IMR-90 (cell line): ENCODE data around the gene B3GAT2. TPM values are rescaled to one million over a fixed set of nuclear protein-coding genes. Genes with fewer than 3 reads are reported as not detected.

Source experiments
- ATAC-seq: fragments of 200-7000 bp; cut with Tn5 transposase; 2 replicates; pipeline ENCODE4 v1.9.1; 2020; ENCODE audit warnings: low read depth, mild to moderate bottlenecking, moderate library complexity
- BruUV-seq: library from RNA; stranded (reverse); fragments of 400-500 nt; replicated peaks from 2 replicates; lab custom pipeline; 2021; lab: Mats Ljungman, UMichigan
- CTCF ChIA-PET: fragments of 300-600 bp; formaldehyde crosslinking; extraction: SDS; loops from one replicate; lab custom pipeline; 2021; ENCODE audit warnings: antibody characterized with exemption; lab: Yijun Ruan, JAX
- POLR2A ChIA-PET: fragments of 300-600 bp; sonication (Branson Sonifier 250); formaldehyde crosslinking; loops from one replicate; lab custom pipeline; 2022; ENCODE audit warnings: antibody characterized with exemption; ENCODE audit not compliant: unreplicated experiment; lab: Charles Lee
- DNase-seq: peaks from one replicate; pipeline ENCODE4 v3.0.0; 2013
- H2AFZ ChIP-seq: replicated peaks from 2 replicates; pipeline ENCODE3; 2013; ENCODE audit warnings: low read length, mild to moderate bottlenecking; ENCODE audit not compliant: poor library complexity
- H2AK5ac ChIP-seq: 2 replicates; pipeline ENCODE4 v1.6.1; 2013; ENCODE audit warnings: low read depth, low read length, inconsistent platforms
- H2AK9ac ChIP-seq: replicated peaks from 2 replicates; pipeline ENCODE3; 2013; ENCODE audit warnings: mild to moderate bottlenecking, low read depth, low read length, moderate library complexity; ENCODE audit not compliant: poor library complexity
- H2BK120ac ChIP-seq: 2 replicates; pipeline ENCODE4 v1.6.1; 2013; ENCODE audit warnings: low read depth, low read length, inconsistent platforms
- H2BK15ac ChIP-seq: 3 replicates; pipeline ENCODE4 v1.6.1; 2013; ENCODE audit warnings: low read depth, low read length, inconsistent platforms
- H2BK20ac ChIP-seq: 2 replicates; pipeline ENCODE4 v1.6.1; 2013; ENCODE audit warnings: low read depth, mild to moderate bottlenecking, inconsistent platforms, low read length, moderate library complexity
- H2BK5ac ChIP-seq: 2 replicates; pipeline ENCODE4 v1.6.1; 2013; ENCODE audit warnings: mild to moderate bottlenecking, low read depth, low read length, inconsistent platforms; ENCODE audit not compliant: poor library complexity, severe bottlenecking
- H3K14ac ChIP-seq: replicated peaks from 2 replicates; pipeline ENCODE4 v1.6.1; 2013; ENCODE audit warnings: low read depth, low read length, inconsistent platforms
- H3K18ac ChIP-seq: 2 replicates; pipeline ENCODE4 v1.6.1; 2013; ENCODE audit warnings: low read depth, low read length, control low read depth
- H3K23ac ChIP-seq: 2 replicates; pipeline ENCODE4 v1.6.1; 2013; ENCODE audit warnings: low read depth, low read length, inconsistent platforms
- H3K27ac ChIP-seq: 2 replicates; pipeline ENCODE4 v1.5.1; 2013; ENCODE audit warnings: mild to moderate bottlenecking, control low read depth, low read length; ENCODE audit not compliant: insufficient read depth
- H3K27me3 ChIP-seq: 2 replicates; pipeline ENCODE4 v1.6.1; 2013; ENCODE audit warnings: low read length; ENCODE audit not compliant: control insufficient read depth, insufficient read depth
- H3K36me3 ChIP-seq: 2 replicates; pipeline ENCODE4 v1.6.1; 2013; ENCODE audit warnings: low read length, mixed read lengths; ENCODE audit not compliant: control insufficient read depth, insufficient read depth
- H3K4ac ChIP-seq: 2 replicates; pipeline ENCODE4 v1.6.1; 2013; ENCODE audit warnings: low read depth, low read length, inconsistent platforms
- H3K4me1 ChIP-seq: 2 replicates; pipeline ENCODE4 v1.6.1; 2013; ENCODE audit warnings: low read length, mixed read lengths; ENCODE audit not compliant: control insufficient read depth, insufficient read depth
- H3K4me2 ChIP-seq: 2 replicates; pipeline ENCODE4 v1.6.1; 2013; ENCODE audit warnings: low read depth, mild to moderate bottlenecking, control low read depth, low read length, moderate library complexity
- H3K4me3 ChIP-seq: 2 replicates; pipeline ENCODE4 v1.5.1; 2013; ENCODE audit warnings: low read depth, mild to moderate bottlenecking, control low read depth, low read length, moderate library complexity; ENCODE audit not compliant: insufficient read depth
- H3K56ac ChIP-seq: 2 replicates; pipeline ENCODE4 v1.6.1; 2013; ENCODE audit warnings: low read length, inconsistent platforms; ENCODE audit not compliant: insufficient read depth; ENCODE audit errors: extremely low read depth
- H3K79me1 ChIP-seq, 2 experiments: 2 replicates each; pipeline ENCODE4 v1.6.1; 2013; ENCODE audit warnings: low read length in 2 of 2, inconsistent platforms in 1 of 2, low read depth in 1 of 2
- H3K9ac ChIP-seq: 2 replicates; pipeline ENCODE4 v1.6.1; 2013; ENCODE audit warnings: low read depth, low read length, control low read depth
- H3K9me1 ChIP-seq: 2 replicates; pipeline ENCODE4 v1.6.1; 2013; ENCODE audit warnings: low read length, inconsistent platforms; ENCODE audit not compliant: insufficient read depth
- H3K9me3 ChIP-seq: 2 replicates; pipeline ENCODE4 v1.6.1; 2013; ENCODE audit warnings: low read length; ENCODE audit not compliant: control insufficient read depth, insufficient read depth
- H4K20me1 ChIP-seq: 2 replicates; pipeline ENCODE4 v1.6.1; 2013; ENCODE audit warnings: low read length, inconsistent platforms; ENCODE audit not compliant: insufficient read depth
- H4K5ac ChIP-seq: 2 replicates; pipeline ENCODE4 v1.6.1; 2013; ENCODE audit warnings: mild to moderate bottlenecking, low read depth, low read length, control low read depth
- H4K8ac ChIP-seq, 2 experiments: 2 replicates each; pipeline ENCODE4 v1.6.1; 2013; ENCODE audit warnings: low read depth in 2 of 2, low read length in 2 of 2, control low read depth in 1 of 2, inconsistent platforms in 1 of 2
- H4K91ac ChIP-seq: 2 replicates; pipeline ENCODE4 v1.6.1; 2013; ENCODE audit warnings: low read depth, low read length, inconsistent platforms; ENCODE audit not compliant: insufficient read depth
- BHLHE40 ChIP-seq: fragments of 150-350 bp; IDR thresholded peaks from 2 replicates; pipeline ENCODE4 v1.6.1; 2016; ENCODE audit warnings: mild to moderate bottlenecking, low read depth, low read length
- CEBPB ChIP-seq: IDR thresholded peaks from 2 replicates; pipeline ENCODE4 v1.6.1; 2012; ENCODE audit warnings: low read depth, low read length, improper control_type of control experiment
- CTCF ChIP-seq: conservative IDR thresholded peaks from 2 replicates; pipeline ENCODE4 v1.5.1; 2012; ENCODE audit warnings: mild to moderate bottlenecking, low read depth, low read length, improper control_type of control experiment
- MAZ ChIP-seq: IDR thresholded peaks from 2 replicates; pipeline ENCODE4 v1.6.1; 2012; ENCODE audit warnings: low read depth, mild to moderate bottlenecking, low read length, improper control_type of control experiment, moderate library complexity, borderline replicate concordance
- MXI1 ChIP-seq: IDR thresholded peaks from 2 replicates; pipeline ENCODE4 v1.6.1; 2012; ENCODE audit warnings: low read depth, mild to moderate bottlenecking, low read length, moderate library complexity, borderline replicate concordance
- NFE2L2 ChIP-seq: fragments of 150-350 bp; IDR thresholded peaks from 2 replicates; pipeline ENCODE4 v1.6.1; 2016; ENCODE audit warnings: low read depth, mild to moderate bottlenecking, low read length
- POLR2A ChIP-seq: IDR thresholded peaks from 2 replicates; pipeline ENCODE4 v1.6.1; 2012; ENCODE audit warnings: mild to moderate bottlenecking, low read depth, low read length
- RAD21 ChIP-seq: IDR thresholded peaks from 2 replicates; pipeline ENCODE4 v1.6.1; 2012; ENCODE audit warnings: low read length, improper control_type of control experiment
- SMC3 ChIP-seq: fragments of 150-350 bp; IDR thresholded peaks from 2 replicates; pipeline ENCODE4 v1.6.1; 2016; ENCODE audit warnings: low read depth, mild to moderate bottlenecking, antibody characterized with exemption, low read length, moderate library complexity
- WGBS, 2 experiments: methylation state at CpG; one replicate each; pipeline versions ENCODE4 v1.1.5 to v1.1.7; 2013; ENCODE audit warnings: missing lambda C conversion rate in 2 of 2; ENCODE audit not compliant: insufficient read length in 1 of 2; ENCODE audit errors: extremely low coverage in 2 of 2; 5-methylcytosine and 5-hydroxymethylcytosine counted together
- dilution Hi-C: fragments of 300-500 bp; cut with HindIII; formaldehyde crosslinking; loops from one replicate; pipeline ENCODE4 v1.14.3; 2018; ENCODE audit warnings: low sequenced_read_pairs; ENCODE audit not compliant: unreplicated experiment
- in situ Hi-C: fragments of 300-500 bp; cut with MboI; formaldehyde crosslinking; loops from 3 replicates; pipeline ENCODE4 v1.14.3; 2019; ENCODE audit warnings: low sequenced_read_pairs, inconsistent platforms, mixed read lengths
- intact Hi-C: fragments of 100-400 bp; cut with micrococcal nuclease; formaldehyde crosslinking; loops from 2 replicates; pipeline ENCODE4 v1.10.0; 2022
- polyA plus RNA-seq, 3 experiments: library from polyadenylated mRNA; depleted of rRNA; stranded (reverse); fragments of >200 nt; gene quantifications; 2 replicates each; pipeline ENCODE4 v1.2.3, GENCODE V29; 2012; ENCODE audit warnings: low replicate concordance in 1 of 3
- total RNA-seq: library from RNA; depleted of rRNA; stranded (reverse); fragments of >200 nt; gene quantifications from 2 replicates; pipeline ENCODE4 v1.2.3, GENCODE V29; 2012

The B3GAT2 gene
- total and polyA plus RNA-seq, 2 of the 4 experiments (the other 2 are of a cell fraction) = 0.02 TPM; not detected in 1

DNA sequence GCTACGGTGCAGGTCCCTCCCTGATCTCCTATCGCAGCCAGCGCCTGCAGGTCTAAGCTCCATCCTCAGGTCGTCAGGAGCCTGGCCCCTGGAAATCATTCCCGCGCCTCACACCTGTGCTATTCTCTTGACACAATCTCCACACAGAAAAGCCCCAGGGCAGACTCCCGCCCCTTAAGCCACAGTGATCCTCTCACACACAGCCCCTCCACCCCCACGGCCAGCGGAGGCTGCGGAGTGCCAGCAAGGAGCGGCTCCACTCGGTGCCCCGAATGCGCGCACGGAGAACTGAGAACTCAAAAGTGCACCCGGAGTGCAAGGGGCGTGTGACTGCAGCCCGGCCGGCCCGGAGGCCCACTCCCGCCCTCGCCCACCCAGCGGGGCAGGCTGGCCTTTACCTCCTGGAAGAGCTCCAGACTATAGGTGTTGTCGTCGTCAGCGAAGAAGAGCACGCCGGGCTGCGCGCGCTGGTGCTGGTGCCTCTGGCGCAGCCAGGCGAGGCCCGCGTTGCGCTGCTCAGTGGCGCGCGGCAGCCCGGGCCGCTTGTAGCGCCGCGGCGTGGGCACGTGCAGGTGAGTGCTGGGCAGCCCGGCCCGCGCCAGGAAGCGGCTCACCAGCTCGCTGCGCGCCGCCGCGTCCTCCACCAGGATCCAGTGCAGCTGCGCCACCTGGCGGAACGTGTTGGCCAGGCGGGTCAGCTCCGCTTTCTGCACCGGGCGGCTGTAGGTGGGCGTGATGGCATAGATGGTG, 1.2 kb downstream of the B3GAT2 start:
- Histone ChIP-seq H3K79me1 (no peaks in the 10 kb centered on the region), H3K9me1 (no peaks in the 10 kb centered on the region), H3K4me2 (peak overlapping the region; percentile 56), H2AK5ac (no peak overlapping the region), H3K9me3 (no peaks in the 10 kb centered on the region), H4K91ac (no peak overlapping the region), H3K18ac (no peak overlapping the region), H4K5ac (no peak overlapping the region), H3K23ac (no peak overlapping the region), H2BK15ac (no peak overlapping the region), H3K4me1 (no peaks in the 10 kb centered on the region), H4K20me1 (no peaks in the 10 kb centered on the region), H2BK120ac (no peak overlapping the region), H2AFZ (peak overlapping the region; percentile 88), H3K4me3 (peak overlapping the region; percentile 33), H2AK9ac (peak overlapping the region; percentile 34), H3K9ac (no peak overlapping the region), H3K27ac (no peak overlapping the region), H3K4ac (no peak overlapping the region), H3K27me3 (peaks cover 46% of the 10 kb centered on the region), H4K8ac (no peak overlapping the region), H3K56ac (no peak overlapping the region), H3K14ac (no peak overlapping the region), H2BK5ac (no peak overlapping the region), H3K36me3 (no peaks in the 10 kb centered on the region), H2BK20ac (no peak overlapping the region)
- CTCF ChIA-PET = interaction anchor here (0.6 to 1.0 kb wide), 5 partner anchors 9 to 391 kb away, joined by 3 to 10 read pairs (median 3); no protein-coding TSS in a partner anchor
- intact Hi-C loops (loop anchor here (2.0 to 5.0 kb wide), 7 partner anchors 71 to 735 kb away; partner anchors contain the start of gene FAM135A), in situ Hi-C loops (no loop called here), dilution Hi-C loops (no loop called here)
- peak; percentile 65 for DNase-seq
- POLR2A ChIA-PET = no interaction called here
- 3% methylated on average over 29 of the region's 65 CpGs; no CpG with 5 or more reads in 1 of the 2 experiments for WGBS, 2 experiments
- peak; percentile 92 for ATAC-seq
- TF ChIP-seq NFE2L2 (no peak), BHLHE40 (peak; percentile 69; the same call in 1 of the 2 replicates), POLR2A (no peak), CTCF (peak; percentile 68), MXI1 (no peak), MAZ (no peak), CEBPB (no peak), SMC3 (peak; percentile 61), RAD21 (peak; percentile 59)
- BruUV-seq = no TSS peak
